ENCODE results near the gene LSM12.

- TF ChIP-seq CTCF (IDR thresholded peaks at IDR 0.05), result no peak
- TF ChIP-seq POLR2AphosphoS5 (IDR thresholded peaks at IDR 0.05), result no peak
- TF ChIP-seq POLR2A (IDR thresholded peaks at IDR 0.05; ENCODE audit: low read depth), result no peak
- TF ChIP-seq EP300 (IDR thresholded peaks at IDR 0.05), result no peak
Observed at GRCh38 chr17:44012874-44013273, 53.6 kb downstream of the LSM12 start.
